ENCODE results near the gene EBF3.

The EBF3 gene

GRCh38 chr10:129785536-129785981, 178.5 kb downstream of the EBF3 start:
- Histone ChIP-seq H3K79me2 (ENCODE audit: insufficient read depth, low read depth) (no peaks in the 10 kb centered on the region), H4K20me1 (ENCODE audit: insufficient read depth) (no peaks in the 10 kb centered on the region), H3K27me3 (ENCODE audit: insufficient read depth, low read depth) (no peaks in the 10 kb centered on the region), H3K4me1 (ENCODE audit: low read depth, poor library complexity, severe bottlenecking) (no peaks in the 10 kb centered on the region), H3K9ac (no peak overlapping the region), H3K4me3 (IDR thresholded peaks at IDR 0.05; ENCODE audit: insufficient read depth, low read depth, low read length) (no peak overlapping the region), H3K27ac (no peak overlapping the region), H3K4me2 (no peak overlapping the region), H3K36me3 (ENCODE audit: insufficient read depth) (no peaks in the 10 kb centered on the region), H2AFZ (ENCODE audit: low read depth) (no peak overlapping the region)
- no peak for TF ChIP-seq CTCF (conservative IDR thresholded peaks at IDR 0.05; ENCODE audit: low read depth, low read length)

All from KMS-11 (cell line).